ENCODE data around the gene SSBP3. TPM values are rescaled to one million over a fixed set of nuclear protein-coding genes. Genes with fewer than 3 reads are reported as not detected.

Gene SSBP3
- total and polyA plus RNA-seq, 9 donors, result 41.2 to 247 (median 156) TPM

DNA sequence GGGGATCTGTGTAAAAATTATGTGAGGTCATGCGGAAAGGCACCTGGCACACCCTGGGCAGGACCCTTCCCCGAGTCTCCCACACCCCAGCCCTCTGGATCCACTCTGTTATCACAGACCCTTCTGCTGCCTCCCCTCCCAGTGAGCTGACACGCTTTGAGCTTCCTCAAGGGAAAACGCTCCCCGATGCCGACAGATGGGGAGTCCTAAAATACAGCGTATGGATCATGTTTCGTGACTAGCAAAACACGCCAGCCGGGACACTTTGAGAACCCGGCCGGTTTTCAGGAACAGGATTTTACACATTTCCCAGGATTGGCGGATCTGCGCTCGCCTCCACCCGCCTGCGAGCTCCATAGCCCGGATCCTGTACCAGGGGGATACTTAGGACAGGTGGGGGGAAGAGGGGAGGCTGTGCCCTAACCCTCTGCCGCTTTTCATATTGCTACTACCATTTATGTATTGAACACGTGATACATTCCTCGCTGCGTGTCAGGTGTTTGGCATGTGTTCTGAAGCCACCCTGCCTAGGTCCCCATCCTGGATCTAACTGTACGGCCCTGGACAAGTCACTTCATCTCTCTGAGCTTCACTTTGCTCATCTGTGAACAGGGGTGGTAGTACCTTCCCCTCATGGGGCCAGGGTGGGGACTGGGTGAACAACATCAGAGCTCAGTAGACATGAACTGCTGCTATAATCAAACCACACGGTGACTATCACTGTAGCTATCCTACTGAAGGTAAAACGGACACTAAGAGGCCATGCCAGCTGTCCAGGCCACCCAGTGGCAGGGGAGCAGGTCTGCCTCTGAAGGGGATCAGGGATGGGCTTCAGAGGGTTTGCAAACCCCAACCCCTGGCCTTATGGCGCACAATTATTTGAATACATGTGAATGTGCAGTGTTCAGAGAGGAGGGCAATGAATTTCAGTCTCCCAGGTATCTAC lies 63.2 kb downstream of the SSBP3 start:
- no peaks in the 10 kb centered on the region for H3K36me3 ChIP-seq
- no peaks in the 10 kb centered on the region for H3K27me3 ChIP-seq
- TF ChIP-seq, protein P1, sequence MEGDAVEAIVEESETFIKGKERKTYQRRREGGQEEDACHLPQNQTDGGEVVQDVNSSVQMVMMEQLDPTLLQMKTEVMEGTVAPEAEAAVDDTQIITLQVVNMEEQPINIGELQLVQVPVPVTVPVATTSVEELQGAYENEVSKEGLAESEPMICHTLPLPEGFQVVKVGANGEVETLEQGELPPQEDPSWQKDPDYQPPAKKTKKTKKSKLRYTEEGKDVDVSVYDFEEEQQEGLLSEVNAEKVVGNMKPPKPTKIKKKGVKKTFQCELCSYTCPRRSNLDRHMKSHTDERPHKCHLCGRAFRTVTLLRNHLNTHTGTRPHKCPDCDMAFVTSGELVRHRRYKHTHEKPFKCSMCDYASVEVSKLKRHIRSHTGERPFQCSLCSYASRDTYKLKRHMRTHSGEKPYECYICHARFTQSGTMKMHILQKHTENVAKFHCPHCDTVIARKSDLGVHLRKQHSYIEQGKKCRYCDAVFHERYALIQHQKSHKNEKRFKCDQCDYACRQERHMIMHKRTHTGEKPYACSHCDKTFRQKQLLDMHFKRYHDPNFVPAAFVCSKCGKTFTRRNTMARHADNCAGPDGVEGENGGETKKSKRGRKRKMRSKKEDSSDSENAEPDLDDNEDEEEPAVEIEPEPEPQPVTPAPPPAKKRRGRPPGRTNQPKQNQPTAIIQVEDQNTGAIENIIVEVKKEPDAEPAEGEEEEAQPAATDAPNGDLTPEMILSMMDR (IDR thresholded peaks at IDR 0.05), result no peak
- TF ChIP-seq POLR2A (IDR thresholded peaks at IDR 0.05), result no peak
- TF ChIP-seq EP300 (IDR thresholded peaks at IDR 0.05), result no peak
- H3K9me3 ChIP-seq, result no peaks in the 10 kb centered on the region
- intact Hi-C loops (cut with DNase I), result no loop called here
- no peak overlapping the region for H3K4me3 ChIP-seq
- peak overlapping the region; percentile 43 to 63 for H3K27ac ChIP-seq
- peaks cover 25% of the 10 kb centered on the region for H3K4me1 ChIP-seq (ENCODE audit: insufficient read depth)
- WGBS, 3 donors, result 23 to 54% (median 36%) methylated on average over 26 of the region's 26 CpGs
- DNase-seq, result peak in 3 of 5 donors; percentile 42 to 50 (median 50)

DNA sequence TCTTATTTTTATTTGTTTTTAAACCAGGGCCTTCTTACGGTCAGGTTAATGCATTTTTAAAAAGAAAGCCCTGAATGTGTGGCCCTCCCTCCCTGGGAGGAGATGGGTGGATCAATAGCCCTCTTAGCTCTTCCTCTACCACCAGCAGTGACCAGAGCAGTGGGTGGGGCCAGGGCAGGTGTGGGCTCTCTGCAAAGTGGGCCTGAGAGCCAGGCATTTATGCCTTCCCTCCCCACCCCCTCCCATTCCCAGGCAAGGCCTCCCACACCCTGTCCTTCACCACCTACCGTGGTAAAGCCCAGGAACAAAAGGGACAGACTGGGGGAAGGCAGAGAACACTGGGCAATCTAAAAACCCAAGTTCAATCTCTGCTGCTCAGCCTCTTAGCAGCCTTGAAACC lies 63.9 kb downstream of the SSBP3 start:
- Histone ChIP-seq H3K9me3 (no peaks in the 10 kb centered on the region), H3K27ac (peak overlapping the region; percentile 43 to 63), H3K4me1 (ENCODE audit: insufficient read depth) (peaks cover 29% of the 10 kb centered on the region), H3K27me3 (no peaks in the 10 kb centered on the region), H3K4me3 (no peak overlapping the region), H3K36me3 (no peaks in the 10 kb centered on the region)
- DNase-seq, result no peak
- TF ChIP-seq, protein P1 (IDR thresholded peaks at IDR 0.05), result no peak
- TF ChIP-seq POLR2A (IDR thresholded peaks at IDR 0.05) (no peak), EP300 (IDR thresholded peaks at IDR 0.05) (no peak)
- intact Hi-C loops (cut with DNase I), result no loop called here
- 31 to 51% (median 37%) methylated on average over 2 of the region's 2 CpGs for WGBS, 3 donors

DNA sequence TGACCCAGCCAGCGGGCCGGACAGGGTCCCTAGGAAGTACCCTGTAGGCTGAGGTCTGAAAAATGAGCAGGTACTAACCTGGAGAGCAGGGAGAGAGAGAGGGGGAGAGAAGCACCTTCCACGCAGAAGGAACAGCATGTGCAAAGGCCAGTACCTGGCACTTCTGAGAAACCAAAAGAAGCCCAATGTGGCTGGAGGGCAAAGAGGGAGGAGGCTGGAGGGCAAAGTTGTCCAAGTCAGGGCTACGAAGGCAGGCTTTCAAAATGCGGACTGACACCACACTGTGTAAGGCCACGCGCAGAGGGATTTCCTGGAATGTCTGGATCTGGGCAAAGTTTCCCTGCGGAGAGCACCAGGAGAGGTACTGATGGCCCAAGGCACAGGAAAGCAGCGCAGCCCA lies 64.4 kb downstream of the SSBP3 start:
- intact Hi-C loops (cut with DNase I), result no loop called here
- Histone ChIP-seq H3K4me3 (no peak overlapping the region), H3K27me3 (no peaks in the 10 kb centered on the region), H3K4me1 (ENCODE audit: insufficient read depth) (peaks cover 34% of the 10 kb centered on the region), H3K27ac (peak overlapping the region in 1 of 2 donors; percentile 43), H3K36me3 (no peaks in the 10 kb centered on the region), H3K9me3 (no peaks in the 10 kb centered on the region)
- 91 to 96% (median 94%) methylated on average over 9 of the region's 9 CpGs for WGBS, 3 donors
- DNase-seq, result no peak
- no peak for TF ChIP-seq EP300 (IDR thresholded peaks at IDR 0.05)
- TF ChIP-seq, protein P1 (IDR thresholded peaks at IDR 0.05), result no peak
- no peak for TF ChIP-seq POLR2A (IDR thresholded peaks at IDR 0.05)

DNA sequence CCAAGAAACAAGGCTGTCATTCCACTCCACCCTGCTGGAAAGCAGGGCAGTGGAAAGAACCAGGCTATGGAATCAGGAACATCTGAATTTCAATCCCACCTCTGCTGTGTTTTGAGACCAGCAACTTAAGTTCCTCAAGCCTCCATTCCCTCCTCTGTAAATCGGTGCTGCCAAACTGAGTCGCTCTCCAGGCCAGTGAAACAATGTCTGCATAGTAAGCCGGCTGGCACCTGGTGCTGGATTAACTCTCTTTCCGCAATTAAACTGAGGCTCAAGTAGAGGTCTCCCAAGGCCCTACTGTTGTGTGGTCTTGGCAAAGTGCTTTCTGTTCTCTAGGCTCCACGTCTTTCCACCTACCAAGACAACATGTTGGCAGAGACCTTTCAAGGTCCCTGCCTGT lies 65.3 kb downstream of the SSBP3 start:
- Histone ChIP-seq H3K36me3 (no peaks in the 10 kb centered on the region), H3K4me1 (ENCODE audit: insufficient read depth) (peaks cover 42% of the 10 kb centered on the region), H3K9me3 (no peaks in the 10 kb centered on the region), H3K27ac (no peak overlapping the region), H3K4me3 (no peak overlapping the region), H3K27me3 (no peaks in the 10 kb centered on the region)
- intact Hi-C loops (cut with DNase I), result no loop called here
- no peak for DNase-seq
- 75 to 79% (median 79%) methylated on average over 5 of the region's 5 CpGs for WGBS, 3 donors
- TF ChIP-seq EP300 (IDR thresholded peaks at IDR 0.05) (no peak), POLR2A (IDR thresholded peaks at IDR 0.05) (no peak)
- TF ChIP-seq, protein P1 (IDR thresholded peaks at IDR 0.05), result no peak
